Measurements from ENCODE around the gene GYG2.

The GYG2 gene

GRCh38 chrX:2931612-2932011 lies 102.9 kb downstream of the GYG2 start:
- Histone ChIP-seq H3K27ac (ENCODE audit: poor library complexity, severe bottlenecking) (no peak overlapping the region), H3K4me3 (ENCODE audit: severe bottlenecking) (no peak overlapping the region), H3K9me3 (ENCODE audit: severe bottlenecking) (no peaks in the 10 kb centered on the region), H3K4me1 (ENCODE audit: insufficient read depth, poor library complexity, severe bottlenecking) (no peaks in the 10 kb centered on the region), H3K36me3 (ENCODE audit: low read depth) (no peaks in the 10 kb centered on the region), H3K27me3 (ENCODE audit: insufficient read depth, poor library complexity, severe bottlenecking) (no peaks in the 10 kb centered on the region)
- no peak for DNase-seq (ENCODE audit: low spot score)
- ATAC-seq (ENCODE audit: low read depth) = no peak
- TF ChIP-seq CTCF (IDR thresholded peaks at IDR 0.05; ENCODE audit: poor library complexity, severe bottlenecking) = no peak
